ENCODE data around the gene LRRC40.

Gene LRRC40

DNA sequence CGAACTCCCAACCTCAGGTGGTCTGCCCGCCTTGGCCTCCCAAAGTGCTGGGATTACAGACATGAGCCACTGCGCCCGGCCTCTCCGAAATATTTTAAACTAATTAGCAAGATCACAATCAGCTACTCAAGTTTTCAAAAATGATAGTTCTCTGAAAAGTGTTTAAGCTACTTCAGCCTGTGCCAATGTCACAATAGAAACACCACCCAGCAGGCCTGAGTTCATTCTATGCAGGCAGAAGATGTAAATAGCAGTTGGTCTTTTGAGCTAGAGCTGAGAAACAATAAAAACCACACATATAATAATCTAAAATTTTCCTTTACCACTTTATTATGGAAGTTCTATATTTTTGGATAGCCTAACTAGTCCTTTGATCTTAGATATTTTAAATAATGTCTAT is 96.1 kb downstream of the LRRC40 start:
- DNase-seq: no peak

DNA sequence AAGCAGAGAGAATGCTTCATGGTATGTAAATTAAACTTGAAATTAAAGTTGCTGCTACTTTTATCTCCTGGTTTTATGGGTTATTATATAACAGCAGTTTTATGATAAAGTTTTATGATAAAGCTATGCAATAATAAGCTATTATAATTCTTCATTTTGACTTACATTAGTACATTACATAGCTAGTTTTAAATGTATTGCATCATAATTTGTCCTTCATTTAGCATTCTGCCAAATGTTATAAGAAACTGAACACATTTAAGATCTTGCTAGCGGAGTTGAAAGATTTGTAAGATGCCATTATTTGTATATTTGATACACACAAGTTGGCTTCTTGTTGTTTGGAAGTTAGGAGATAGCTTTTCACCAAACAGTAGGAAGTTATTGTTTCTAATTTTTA is 101.6 kb downstream of the LRRC40 start:
- no peak for DNase-seq

DNA sequence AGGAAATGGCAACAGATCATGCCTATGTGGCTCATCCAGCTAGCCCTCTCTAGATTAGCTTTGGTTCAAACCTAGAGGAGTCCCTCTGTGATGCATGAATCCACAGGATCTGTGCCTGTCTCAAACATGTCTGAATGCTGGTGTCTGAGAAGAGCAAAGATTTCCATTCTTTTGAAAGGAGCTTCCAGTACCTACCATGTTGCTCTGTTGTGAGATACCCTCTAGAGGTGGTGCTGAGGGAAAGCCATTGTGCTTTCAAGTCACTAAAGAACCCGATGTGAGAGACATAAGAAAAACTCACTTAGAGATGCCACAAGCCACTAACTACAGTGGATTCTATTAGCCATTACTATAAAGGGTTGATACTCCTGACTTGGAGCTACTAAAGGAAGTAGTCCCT is 103.6 kb downstream of the LRRC40 start:
- no peak for DNase-seq

DNA sequence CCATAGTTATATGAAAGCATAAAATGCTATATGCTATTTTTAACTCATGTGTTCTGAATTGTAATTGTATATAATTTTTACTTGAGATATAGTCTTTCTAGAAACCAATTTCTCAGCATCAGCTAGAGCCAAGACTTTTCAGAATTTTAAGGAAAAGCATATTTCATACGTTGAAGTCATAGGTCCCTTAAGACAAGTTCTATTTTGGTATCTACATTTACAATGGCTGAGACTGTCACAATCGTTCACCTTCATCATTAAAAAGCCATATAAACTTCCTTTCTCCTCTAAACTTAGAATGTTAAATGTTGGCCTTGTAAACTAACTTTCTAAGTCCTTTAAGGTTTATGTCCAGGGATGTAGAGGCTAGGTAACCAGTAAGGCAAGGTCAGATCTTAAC is 104.1 kb downstream of the LRRC40 start:
- DNase-seq: no peak
